HG02571 (cell line): ENCODE measurements around the gene IL17B.

Experiments
- ATAC-seq: cut with Tn5 transposase; IDR thresholded peaks from one replicate; pipeline ENCODE4 v1.9.1; 2021; ENCODE audit warnings: mild to moderate bottlenecking, moderate library complexity; ENCODE audit not compliant: unreplicated experiment

The IL17B gene

DNA sequence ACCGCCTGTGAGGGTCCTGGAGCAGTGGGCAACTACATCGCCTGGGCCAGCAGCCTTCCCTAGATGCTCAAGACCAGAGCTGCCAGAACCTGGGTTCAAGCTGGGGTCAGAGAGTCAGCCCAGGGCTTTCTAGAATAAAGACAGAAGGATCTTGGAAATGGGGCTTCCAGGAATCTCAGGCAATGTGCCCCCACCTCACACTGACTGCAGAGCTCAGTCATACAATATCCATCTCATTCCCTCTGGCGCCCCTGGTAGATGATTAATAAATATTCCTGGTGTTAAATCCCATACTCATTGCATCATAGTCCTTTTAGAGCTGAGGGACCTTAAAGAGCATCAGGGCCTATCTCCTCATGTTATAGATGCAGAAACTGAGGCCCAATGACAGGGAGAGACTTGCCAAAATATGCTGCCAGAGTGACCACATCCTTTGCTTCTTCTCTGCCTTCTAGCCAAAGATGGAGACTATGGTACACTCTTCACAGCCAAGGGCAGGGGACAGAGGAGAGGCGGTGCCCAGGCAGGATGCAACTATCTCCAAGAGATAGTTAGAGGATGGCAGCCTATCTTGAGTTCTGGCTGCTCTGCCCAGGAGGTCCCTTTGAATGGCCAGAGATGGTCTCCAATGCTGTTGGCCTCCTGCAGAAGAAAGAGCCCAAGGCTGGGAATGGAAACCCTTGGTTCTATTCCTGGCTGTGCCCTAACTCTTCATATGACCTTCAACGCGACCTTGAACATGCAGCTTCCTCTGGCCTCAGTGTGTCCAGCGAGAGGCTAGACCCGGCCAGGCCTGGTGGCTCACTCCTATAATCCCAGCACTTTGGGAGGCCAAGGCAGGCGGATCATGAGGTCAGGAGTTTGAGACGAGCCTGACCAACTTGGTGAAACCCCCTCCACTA is 36.2 kb upstream of the IL17B start:
- no peak for ATAC-seq

DNA sequence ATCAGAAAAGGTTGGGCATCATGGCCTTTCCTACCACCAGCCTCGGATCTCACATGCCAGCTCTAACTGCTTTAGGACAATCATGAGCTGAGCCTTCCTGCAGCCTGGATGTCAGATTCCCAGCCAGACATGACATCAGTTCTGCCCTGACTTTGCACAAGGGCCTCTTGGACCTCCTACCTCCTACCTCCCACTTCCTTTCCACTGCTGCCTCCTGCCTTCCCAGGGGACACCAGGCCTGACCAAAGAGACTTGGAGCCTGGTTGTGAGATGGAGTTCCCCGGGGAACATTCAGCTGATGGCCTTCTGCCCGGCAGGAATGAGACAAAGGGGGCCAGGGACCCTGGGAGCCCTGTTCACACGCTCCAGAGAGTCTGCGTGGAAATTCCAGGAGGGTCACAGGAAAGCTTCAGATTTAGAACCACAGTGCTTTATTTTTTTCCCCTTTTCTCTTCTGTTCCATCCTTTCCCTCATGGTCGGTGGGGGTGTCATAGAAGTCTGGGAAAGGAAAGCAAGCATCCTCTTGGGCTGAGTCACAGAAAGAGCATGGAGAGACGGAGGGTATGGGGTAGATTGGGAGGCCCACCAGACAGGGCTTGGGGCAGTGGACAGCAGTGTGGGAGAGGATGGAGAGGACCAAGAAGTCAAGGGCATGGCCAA is 35.4 kb upstream of the IL17B start:
- ATAC-seq = no peak

DNA sequence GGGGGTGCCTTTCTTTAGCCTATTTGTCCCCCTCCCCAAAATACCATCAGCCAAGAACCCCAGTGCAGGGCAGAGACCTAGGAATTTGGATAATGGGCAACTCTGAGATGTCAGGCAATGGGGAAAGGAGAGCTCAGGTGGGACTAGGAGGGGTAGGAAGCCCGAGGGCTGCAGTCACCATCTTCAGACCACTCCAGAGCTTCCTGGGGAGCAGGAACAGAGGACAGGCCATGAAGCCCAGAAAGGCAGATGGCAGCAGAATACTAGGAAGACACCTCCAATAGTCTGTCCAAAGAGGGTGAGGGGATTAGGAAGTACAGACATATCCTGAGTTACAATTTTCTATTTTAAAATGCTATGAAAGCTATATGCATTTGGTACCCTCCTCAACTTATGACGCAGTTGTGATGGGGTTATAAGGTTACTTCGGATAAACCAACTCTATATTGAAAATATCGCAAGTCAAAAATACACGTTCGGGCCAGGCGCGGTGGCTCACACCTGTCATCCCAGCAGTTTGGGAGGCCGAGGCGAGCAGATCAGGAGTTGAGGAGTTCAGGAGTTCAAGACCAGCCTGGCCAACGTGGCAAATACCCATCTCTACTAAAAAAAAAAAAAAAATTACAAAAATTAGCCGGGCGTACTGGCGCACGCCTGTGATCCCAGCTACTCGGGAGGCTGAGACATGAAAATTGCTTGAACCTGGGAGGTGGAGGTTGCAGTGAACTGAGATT is 34.6 kb upstream of the IL17B start:
- no peak for ATAC-seq

DNA sequence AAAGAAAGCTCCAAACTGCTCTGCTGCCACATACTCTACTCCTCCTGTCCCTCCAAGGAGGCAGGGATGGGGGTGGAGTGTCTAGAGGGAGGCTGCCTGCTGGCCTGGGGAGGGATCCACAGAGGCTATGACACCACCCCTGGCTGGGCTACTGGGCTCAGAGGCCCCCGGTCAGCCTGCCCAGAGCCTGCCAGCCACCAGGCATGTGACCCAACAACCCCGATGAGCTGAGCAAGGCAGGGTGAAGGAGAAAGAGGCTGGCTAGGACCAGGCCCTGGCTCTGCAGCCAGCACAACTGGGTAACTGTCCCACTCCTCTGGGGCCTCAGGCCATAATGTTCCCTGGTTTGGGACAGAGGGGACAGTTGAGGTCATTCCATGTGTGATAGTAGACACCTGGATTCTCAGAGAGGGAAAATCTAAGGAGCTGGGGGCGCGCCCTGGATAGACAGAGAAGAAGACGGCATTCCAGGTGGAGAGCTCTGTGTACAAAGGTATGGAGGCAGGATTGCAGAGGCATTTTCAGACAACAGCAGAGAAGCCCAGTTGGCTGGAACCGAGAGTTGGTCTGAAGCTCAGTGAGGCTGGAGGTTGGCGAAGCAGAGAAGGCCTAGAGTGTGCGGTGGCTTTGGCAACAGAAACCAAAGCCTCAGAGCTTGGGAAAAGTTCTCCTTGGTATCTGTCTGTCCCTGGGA is 33.8 kb upstream of the IL17B start:
- ATAC-seq = no peak

DNA sequence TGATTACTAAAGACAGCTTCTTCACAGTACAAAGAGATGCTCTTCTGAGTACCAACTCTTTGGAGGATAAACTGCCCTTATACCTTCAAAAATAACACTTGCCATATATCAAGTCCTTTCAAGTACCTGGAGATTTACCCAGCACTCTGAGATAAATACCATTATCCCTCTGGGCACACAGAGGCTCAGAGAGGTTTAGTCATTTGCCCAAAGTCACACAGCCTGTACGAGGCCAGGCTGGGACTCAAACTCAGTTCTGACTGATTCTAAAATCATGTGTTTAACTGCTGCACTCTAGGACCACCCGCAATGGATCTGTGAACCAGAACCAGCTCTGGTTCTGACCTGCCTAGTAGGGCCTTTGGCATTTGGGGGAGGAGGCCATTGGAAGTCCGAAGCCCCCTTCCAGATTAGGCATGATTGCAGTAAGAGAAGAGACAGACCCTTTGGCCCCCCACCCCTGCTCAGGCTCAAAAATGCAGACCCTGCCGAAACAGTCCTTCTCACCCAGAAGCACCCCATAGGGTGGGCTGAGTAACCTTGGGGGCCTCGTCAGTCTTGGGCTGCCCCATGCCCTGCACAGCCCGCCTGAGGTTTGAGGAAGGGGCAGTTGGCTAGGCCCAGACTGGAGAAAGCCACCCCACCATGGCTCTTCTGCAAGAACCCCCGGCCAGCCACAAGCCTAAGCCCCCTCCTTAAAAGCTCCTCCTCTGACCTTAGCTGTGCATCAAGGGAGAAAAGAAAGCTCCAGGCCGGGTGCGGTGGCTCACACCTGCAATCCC is 32.8 kb upstream of the IL17B start:
- no peak for ATAC-seq

DNA sequence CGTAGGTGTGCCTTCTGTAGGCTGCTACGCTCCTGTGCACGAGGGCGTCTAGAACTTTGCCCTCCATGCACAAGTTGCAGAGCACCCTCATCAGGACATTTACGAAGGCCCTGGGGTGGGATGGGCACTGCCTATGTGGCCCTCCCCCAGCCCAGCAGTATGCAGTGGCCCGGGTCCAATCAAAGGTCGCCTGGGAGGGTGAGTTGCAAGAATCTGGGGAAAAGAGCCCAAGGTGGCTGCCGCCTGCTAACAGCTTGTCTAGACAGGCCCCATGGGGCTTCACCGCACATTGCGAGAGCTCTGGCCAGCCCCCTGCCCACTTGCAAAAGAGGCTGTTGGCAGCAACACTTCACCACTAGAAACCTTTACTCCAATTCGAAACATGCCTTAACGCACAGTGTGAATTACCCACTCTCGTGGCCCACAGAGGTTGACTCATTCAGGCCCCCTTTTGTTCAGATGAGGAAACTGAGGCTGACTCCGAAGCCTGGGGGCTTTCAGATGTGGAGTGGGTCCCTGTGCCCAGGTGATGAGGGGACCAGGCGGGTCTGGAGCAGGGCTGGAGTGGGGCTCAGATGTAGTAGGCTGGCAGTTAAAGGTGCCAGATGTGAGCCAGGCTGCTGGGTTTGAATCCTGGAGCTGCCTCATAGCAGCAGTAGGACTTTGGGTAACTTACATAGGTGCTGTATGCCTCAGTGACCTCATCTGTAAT is 31.8 kb upstream of the IL17B start:
- no peak for ATAC-seq

DNA sequence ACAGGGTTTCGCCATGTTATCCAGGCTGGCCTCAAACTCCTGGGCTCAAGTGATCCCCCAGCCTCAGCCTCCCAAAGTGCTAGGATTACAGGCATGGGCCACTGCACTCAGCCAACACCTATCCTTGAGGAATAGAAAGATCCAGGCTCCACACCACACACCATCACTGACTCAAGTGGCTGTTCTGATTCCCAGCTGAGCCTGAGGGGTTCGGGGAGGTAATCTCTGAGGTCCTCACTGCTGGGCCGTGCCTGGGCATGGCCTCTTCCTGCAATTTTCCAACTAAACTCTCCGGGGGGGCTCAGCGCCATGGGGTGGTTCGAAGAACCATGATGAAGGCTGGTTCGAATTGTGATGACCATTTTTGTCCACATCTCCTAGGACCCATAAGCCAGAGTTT is 31.0 kb upstream of the IL17B start:
- ATAC-seq = no peak

DNA sequence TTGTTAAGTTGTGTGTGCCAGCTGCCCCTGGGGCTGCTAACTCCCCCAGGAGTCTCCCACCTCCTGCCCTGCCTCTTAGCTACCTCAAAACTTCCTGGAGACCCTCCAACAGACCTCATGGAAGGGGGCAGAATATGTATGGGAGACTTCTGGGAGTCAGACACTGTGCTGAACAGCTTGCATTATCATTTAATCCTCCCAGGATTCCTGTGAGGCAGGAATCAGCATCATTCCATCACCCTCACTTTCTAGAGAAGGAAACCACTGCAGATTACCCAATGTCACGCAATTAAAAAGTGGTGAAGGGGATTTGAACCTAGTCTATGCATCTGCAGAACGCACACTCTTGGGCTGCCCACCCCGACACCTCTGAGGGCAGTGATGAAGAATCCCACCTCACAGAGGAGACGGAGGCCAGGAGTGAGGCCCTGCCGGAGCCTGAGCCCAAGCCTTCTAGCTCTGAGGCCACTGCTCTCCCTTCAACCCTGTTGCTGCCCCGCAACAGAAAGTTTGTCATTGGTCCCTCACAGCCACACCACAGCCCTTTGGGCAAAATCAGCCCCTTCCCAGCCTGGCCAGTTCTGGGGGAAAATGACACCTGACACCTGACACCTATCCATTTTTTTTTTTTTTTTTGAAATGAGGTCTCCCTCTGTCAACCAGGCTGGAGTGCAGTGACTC is 30.3 kb upstream of the IL17B start:
- ATAC-seq = no peak

DNA sequence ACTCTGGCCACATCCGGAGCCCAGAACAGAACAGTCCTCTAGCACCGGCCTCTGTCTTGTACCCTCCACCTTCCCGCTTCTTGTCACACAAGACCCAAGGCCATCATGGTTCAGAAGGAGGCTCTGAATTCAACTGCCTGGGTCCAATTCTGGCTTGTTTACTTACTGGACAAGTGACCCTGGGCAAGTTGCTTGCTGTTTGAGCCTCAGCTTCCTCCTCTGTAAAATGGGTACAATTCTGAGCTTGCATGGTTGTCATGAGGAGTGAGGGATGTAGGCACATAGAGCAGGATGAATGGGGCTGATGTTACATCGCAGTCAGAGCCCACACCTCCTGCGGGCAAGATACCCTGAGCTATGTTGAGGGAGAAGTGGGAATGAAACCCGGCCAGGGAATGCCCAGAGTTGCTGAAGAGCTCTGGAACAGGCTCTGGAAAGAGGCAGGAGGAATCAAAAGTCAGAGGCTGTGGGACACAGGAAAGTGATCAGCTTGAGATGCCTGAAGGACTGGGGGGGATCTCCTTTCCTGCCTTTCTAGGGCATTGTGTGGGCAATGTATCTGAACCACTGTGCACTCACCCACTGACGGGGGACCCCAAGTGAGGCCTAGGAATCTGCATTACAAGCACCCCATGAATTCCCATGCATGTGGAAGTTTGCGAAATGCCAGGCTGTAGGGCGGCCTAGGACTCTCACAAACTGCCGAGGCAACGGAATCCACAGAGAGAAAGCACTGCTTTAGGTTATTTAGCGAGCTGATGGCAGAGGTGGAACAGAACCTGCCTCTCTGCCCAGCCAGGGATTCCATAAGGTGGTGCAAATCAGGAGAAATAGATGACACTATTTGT is 29.4 kb upstream of the IL17B start:
- ATAC-seq = no peak

DNA sequence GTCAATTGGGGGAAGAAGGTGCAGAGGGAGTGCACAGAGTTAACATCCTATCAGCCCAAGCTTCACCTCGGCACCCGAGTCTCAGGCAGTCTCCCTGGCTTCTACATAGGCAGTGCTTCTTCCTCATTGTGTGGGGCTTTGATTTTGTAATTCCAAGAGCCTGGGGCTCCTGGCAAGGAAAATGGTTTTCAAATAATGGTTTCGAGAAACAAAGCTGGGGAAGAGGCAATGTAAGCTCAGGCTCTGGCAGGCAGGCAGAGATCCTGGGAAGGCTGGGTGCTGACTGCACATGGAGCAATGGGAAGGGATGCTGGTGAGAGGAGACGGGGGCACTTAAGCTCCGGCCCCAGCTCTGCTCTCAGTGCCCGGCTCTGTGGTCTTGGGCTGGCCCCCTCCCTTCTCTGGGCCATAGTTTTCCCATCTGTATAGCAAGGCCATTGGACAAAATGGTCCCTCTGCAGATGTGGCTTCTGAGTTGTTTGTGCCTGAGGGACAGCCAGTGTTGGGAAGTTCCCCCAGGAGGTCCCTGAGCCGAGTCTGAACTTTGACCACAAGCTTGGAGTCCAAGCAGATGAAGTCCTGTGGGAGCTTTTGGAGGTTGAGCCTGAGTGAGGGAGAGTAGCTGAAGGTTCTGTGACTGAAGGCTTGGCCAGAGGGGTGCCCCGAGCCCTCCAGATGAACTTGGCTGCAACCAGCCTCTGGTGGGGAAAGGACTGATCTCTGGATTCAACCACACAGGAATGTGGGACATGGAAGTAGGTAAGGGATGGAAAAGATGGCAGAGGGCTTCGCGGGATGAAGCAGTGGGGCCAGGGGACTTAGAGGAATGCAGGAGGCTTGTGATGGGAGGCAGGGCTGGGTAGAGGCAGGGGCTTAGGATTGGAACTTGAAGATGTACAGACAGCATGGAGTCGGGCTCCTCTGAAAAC is 28.5 kb upstream of the IL17B start:
- ATAC-seq = no peak

DNA sequence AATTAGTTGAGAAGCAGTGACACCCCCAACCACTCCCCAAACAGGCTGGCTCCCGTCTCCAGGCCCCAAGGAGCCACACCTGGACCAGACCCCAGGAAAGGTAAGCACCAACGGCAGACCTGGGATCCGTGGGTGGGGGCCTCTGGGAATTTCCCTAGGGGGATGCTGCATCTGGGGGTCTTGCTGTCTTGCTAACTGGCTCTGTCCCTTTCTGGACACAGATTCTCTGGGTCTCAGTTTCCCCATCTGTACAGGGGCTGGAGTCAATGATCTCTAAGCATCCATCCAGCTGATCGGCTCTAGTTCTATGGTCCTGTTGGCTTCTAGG is 27.9 kb upstream of the IL17B start:
- no peak for ATAC-seq

DNA sequence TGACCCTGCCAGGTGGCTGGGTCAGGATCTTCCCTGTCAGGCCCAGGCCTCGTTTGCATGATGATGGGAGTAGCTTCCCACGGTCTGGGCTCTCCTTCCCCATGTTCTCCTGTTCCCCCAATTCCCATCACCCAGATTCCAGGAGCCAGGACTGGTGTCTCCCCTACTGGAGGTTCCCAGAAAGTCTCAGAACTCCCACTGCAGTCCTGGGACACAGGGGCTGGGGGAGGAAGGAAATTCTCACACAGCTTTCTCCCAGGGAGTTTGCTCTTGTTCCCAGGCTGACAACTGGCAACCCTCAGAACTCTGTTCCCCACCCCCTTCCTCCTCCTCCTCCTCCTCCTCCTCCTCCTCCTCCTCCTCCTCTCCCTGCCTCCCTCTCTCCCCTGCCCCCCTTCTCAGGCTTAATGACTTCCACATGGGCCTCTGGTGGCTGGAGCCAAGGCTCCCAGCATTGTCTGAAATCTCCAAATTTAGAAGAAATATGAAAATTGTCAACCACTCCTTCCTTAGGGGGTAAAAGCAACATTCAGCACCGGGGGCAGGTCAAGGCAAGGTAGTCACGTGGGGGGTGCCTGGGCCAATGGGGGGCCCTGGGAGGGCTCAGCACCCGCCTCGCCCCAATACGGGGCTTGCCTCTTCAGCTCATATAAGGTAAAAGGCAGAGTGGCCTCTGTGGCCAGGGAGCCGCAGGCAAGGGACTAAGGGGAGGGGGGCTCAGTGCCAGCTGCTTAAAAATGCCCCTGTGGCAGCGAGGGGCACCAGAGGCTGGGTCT is 27.3 kb upstream of the IL17B start:
- no peak for ATAC-seq

DNA sequence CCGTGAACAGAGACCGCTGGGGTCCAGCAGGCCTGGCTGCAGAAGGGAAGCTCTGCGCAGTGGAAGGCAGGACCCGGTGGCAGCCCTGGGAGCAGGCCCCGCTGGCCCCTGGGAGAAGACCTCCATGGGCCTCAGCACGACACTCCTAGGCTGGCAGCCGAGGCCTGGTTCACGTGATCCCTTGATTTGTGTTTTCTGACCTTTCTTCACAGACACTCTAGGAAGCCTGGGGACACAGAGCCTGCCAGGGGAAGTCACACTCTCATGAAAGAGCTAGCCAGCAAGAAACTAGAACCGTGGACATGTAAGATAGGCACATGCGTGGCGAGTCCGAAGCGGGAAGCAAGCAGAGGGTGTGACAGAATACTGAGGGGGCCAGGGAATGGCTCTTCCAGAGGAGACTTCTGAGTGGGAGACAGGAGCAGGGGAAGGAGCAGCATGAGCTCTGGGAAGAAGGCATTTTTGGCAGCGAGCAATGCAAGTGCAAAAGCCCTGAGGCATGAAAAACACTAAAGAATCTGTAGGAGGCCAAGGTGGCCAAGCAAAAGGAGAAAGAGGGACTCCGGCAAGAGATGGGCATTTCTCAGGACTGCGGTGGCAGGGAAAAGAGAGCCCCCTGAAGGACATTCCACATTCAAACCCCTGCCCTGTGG is 26.6 kb upstream of the IL17B start:
- no peak for ATAC-seq

DNA sequence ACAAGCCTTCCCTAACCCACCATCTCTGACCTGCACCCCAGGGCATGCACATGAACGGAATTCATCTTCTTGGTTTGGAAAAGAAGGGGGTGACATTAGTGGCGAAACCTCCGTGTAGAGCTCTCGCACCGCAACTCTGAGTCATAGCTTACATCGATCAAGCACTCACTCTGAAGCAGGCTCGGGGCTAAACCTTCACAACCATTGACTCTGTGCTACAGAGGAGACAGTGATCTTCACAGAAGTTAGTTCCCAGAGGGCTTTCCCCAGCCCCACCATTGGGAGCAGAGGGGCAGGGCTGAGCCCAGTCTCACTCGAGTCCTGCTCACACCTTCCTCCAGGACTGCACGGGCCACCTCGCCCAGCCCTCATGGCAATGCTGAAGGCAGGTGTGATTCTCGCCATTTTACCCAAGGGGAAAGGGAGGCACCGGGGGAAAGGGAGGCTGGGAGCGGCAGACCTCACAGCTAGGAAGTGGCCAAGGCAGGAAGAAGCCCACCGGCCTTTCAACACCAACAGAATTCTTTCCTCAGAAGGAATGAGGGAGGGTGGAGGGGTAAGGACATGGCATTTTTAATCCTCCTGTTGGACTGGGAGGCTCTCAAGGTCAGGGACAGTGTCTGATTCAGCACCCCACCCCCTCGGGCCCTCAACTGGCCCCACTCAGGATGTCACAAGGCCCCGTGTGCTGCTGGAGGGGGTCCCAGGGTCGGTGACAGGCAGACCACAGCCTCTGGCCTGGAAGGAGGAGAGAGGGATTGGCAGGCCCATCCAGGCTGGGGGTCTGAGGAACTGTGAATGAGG is 25.9 kb upstream of the IL17B start:
- ATAC-seq = no peak
